WI38 (cell line): ENCODE measurements around the gene FAM83F.

Experiments used
- H3K4me3 ChIP-seq: 2 replicates; pipeline ENCODE4 v1.5.1; 2011; ENCODE audit warnings: low read depth, mild to moderate bottlenecking, control low read depth, low read length
- CTCF ChIP-seq: IDR thresholded peaks from 2 replicates; pipeline ENCODE4 v1.5.1; 2012; ENCODE audit warnings: low read depth, mild to moderate bottlenecking, control low read depth, low read length

Gene FAM83F

GRCh38 chr22:39952347-39952746, 42.4 kb upstream of the FAM83F start:
- no peak overlapping the region for H3K4me3 ChIP-seq
- no peak for TF ChIP-seq CTCF

- no peak overlapping the region for H3K4me3 ChIP-seq
- no peak for TF ChIP-seq CTCF
Measured at GRCh38 chr22:39953101-39953500, 41.7 kb upstream of the FAM83F start.

- no peak overlapping the region for H3K4me3 ChIP-seq
- TF ChIP-seq CTCF: no peak
Measured at GRCh38 chr22:39954584-39955055, 40.1 kb upstream of the FAM83F start.

GRCh38 chr22:39955675-39956074, 39.1 kb upstream of the FAM83F start:
- TF ChIP-seq CTCF: no peak
- no peak overlapping the region for H3K4me3 ChIP-seq

GRCh38 chr22:39956932-39957664, 37.7 kb upstream of the FAM83F start:
- no peak overlapping the region for H3K4me3 ChIP-seq
- TF ChIP-seq CTCF: no peak

- no peak for TF ChIP-seq CTCF
- no peak overlapping the region for H3K4me3 ChIP-seq
Measured at GRCh38 chr22:39958009-39958711, 36.6 kb upstream of the FAM83F start.

GRCh38 chr22:39958949-39959639, 35.7 kb upstream of the FAM83F start:
- no peak overlapping the region for H3K4me3 ChIP-seq
- TF ChIP-seq CTCF: no peak
